Mucosa of stomach (tissue), 1 donor: Measurements from ENCODE around the gene PSD2.

ENCODE experiments used
- H3K27me3 ChIP-seq: one replicate; pipeline ENCODE4 v1.7.0; 2013; ENCODE audit warnings: mild to moderate bottlenecking, low read length; ENCODE audit not compliant: control insufficient read depth, insufficient read depth
- H3K36me3 ChIP-seq: one replicate; pipeline ENCODE4 v1.7.0; 2013; ENCODE audit warnings: low read length; ENCODE audit not compliant: control insufficient read depth, insufficient read depth
- H3K4me1 ChIP-seq: one replicate; pipeline ENCODE4 v1.7.0; 2013; ENCODE audit warnings: mild to moderate bottlenecking, low read length; ENCODE audit not compliant: control insufficient read depth, insufficient read depth
- H3K4me3 ChIP-seq: one replicate; pipeline ENCODE4 v1.7.0; 2013; ENCODE audit warnings: low read length
- H3K9ac ChIP-seq: one replicate; pipeline ENCODE4 v1.7.0; 2013; ENCODE audit warnings: mild to moderate bottlenecking, low read length, moderate library complexity
- H3K9me3 ChIP-seq: one replicate; pipeline ENCODE4 v1.7.0; 2013; ENCODE audit warnings: mild to moderate bottlenecking, low read length, moderate library complexity; ENCODE audit not compliant: control insufficient read depth
- donor health status: Pancreatic carcinoma.

PSD2 gene

DNA sequence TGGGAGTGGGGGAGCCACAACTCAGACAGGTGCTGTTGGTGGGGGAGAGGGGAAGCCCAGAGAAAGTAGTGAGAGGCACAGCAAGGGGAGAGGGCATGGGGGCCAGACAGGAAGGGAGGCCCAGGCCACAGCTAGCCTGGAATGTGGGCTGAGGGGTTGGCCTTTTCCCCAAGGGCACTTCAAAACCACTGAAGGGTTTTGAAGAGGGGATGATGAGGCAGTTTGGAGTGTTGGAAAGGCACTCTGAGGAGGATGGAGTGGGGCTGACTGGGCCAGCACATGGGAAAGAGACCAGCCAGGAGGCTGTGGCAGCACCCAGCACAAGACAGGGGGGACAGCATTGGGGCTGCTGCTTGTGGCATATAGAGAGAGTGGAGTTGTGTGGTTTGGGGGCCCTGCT is 3.8 kb downstream of the PSD2 start:
- Histone ChIP-seq H3K4me1 (no peaks in the 10 kb centered on the region), H3K9ac (no peak overlapping the region), H3K27me3 (peaks cover 63% of the 10 kb centered on the region), H3K36me3 (no peaks in the 10 kb centered on the region), H3K9me3 (no peaks in the 10 kb centered on the region), H3K4me3 (no peak overlapping the region)

DNA sequence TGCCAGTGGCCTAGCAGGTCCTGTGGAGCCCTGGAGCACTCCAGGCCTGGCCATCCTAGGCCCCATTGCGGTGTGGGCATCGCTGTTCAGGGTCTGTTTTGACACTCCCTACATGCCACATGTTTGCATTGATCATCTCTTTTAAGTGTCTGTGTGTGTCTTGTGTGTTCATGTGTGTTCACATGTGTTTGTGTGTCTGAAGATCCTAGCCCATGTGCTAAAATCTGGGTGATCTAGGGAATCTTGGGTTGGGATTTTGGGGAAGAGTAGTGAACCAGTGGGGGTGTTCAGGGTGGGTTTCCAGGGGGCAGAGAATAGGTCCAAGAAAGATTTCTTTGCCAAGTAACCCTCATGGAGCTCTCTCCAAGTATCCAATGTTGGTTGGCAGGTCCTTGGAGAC is 8.4 kb downstream of the PSD2 start:
- no peaks in the 10 kb centered on the region for H3K9me3 ChIP-seq
- H3K36me3 ChIP-seq = no peaks in the 10 kb centered on the region
- no peaks in the 10 kb centered on the region for H3K4me1 ChIP-seq
- no peak overlapping the region for H3K4me3 ChIP-seq
- H3K9ac ChIP-seq = no peak overlapping the region
- peaks cover 32% of the 10 kb centered on the region for H3K27me3 ChIP-seq

- Histone ChIP-seq H3K36me3 (no peaks in the 10 kb centered on the region), H3K9me3 (no peaks in the 10 kb centered on the region), H3K27me3 (peaks cover 24% of the 10 kb centered on the region), H3K4me3 (no peak overlapping the region), H3K4me1 (no peaks in the 10 kb centered on the region), H3K9ac (no peak overlapping the region)
These were observed 9.3 kb downstream of the PSD2 start for GRCh38 chr5:139804800-139805397.

GRCh38 chr5:139805545-139805944 is 9.9 kb downstream of the PSD2 start:
- Histone ChIP-seq H3K9ac (no peak overlapping the region), H3K36me3 (no peaks in the 10 kb centered on the region), H3K4me1 (no peaks in the 10 kb centered on the region), H3K27me3 (peaks cover 20% of the 10 kb centered on the region), H3K9me3 (no peaks in the 10 kb centered on the region), H3K4me3 (no peak overlapping the region)

DNA sequence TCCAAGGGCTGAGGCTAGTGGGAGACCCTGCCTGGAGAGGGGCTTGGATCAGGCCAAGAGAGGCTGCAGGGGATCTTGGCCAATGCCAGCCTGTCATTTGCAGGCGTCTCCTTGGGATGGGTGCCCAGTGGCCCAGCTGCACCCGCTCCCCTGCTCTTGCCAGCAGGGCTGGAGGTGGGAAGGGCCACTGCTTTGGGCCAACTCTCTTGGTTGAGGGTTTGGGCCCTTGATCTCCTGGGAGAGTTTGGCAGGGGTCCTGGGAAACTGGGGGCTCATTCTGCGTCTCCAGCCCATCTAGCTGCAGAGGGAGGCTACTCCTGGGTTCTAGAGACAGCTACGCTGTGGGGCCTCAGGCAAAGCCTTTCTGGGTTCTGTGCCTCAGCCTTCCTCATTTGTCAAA is 10.5 kb downstream of the PSD2 start:
- H3K4me3 ChIP-seq = no peak overlapping the region
- H3K36me3 ChIP-seq = no peaks in the 10 kb centered on the region
- no peaks in the 10 kb centered on the region for H3K9me3 ChIP-seq
- peaks cover 20% of the 10 kb centered on the region for H3K27me3 ChIP-seq
- H3K4me1 ChIP-seq = no peaks in the 10 kb centered on the region
- no peak overlapping the region for H3K9ac ChIP-seq

DNA sequence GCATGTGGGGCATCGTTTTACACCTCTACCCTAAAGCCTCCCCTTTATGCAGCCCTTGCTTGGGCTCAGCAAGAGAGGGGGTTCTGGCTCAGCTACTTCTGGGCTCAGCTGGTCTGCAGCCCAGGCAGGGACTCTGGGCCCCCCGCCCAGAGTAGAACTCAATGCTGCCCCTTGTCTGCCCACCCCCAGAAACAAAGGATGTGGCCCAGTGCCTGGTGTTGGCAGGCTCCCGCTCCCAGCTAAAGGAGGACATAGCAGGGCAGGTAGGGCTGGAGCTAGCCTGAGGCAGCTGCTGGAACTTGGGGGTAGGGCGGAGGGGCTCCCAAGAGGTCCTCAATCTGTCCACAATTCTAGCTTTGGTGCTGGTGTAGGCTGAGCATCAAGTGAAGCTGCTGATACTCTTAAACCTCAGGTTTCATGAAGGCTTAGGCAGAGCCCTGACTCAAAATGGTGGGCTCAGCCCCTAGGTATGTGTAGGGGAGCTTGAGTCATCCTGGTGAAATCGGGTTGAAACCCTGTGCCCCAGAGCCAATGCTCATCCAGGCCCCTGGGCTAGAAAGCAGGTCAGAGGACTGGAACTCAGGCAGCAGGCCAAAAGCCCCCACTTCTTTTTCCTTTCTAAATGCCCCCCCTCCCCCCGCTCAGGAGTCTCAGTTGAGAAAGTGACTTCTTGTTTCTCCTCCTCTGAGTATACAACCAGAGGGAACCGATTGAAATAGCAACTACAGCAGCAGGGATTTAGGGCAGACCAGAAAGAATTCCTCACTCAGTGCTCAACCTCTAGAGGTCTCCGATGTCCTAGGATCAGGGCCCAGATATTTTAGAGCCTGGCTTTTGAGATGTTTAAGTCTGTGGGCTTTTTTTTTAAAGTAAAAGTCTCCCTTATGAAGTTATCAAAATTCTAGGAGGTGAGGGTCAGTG is 11.4 kb downstream of the PSD2 start:
- Histone ChIP-seq H3K36me3 (no peaks in the 10 kb centered on the region), H3K4me1 (no peaks in the 10 kb centered on the region), H3K4me3 (no peak overlapping the region), H3K9me3 (no peaks in the 10 kb centered on the region), H3K27me3 (peaks cover 13% of the 10 kb centered on the region), H3K9ac (no peak overlapping the region)

GRCh38 chr5:139807647-139808030 is 12.0 kb downstream of the PSD2 start:
- Histone ChIP-seq H3K9ac (no peak overlapping the region), H3K27me3 (peaks cover 6% of the 10 kb centered on the region), H3K36me3 (no peaks in the 10 kb centered on the region), H3K4me3 (no peak overlapping the region), H3K9me3 (no peaks in the 10 kb centered on the region), H3K4me1 (no peaks in the 10 kb centered on the region)

GRCh38 chr5:139808481-139809330 is 13.1 kb downstream of the PSD2 start:
- Histone ChIP-seq H3K9ac (no peak overlapping the region), H3K36me3 (no peaks in the 10 kb centered on the region), H3K27me3 (peaks cover 6% of the 10 kb centered on the region), H3K9me3 (no peaks in the 10 kb centered on the region), H3K4me3 (no peak overlapping the region), H3K4me1 (no peaks in the 10 kb centered on the region)

DNA sequence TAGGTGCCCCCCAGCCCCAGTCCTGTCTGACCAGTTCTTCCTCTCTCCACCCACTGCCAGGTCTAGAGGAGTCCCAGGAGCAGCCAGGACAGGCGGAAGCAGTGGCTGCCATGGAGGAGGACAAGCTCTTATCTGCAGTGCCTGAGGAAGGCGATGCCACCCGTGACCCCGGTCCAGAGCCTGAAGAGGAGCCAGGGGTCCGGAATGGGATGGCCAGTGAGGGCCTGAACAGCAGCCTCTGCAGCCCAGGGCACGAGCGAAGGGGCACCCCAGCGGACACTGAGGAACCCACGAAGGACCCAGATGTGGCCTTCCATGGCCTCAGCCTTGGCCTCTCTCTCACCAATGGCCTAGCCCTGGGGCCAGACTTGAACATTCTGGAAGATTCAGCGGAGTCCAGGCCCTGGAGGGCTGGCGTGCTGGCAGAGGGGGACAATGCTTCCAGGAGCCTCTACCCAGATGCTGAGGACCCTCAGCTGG is 13.8 kb downstream of the PSD2 start:
- Histone ChIP-seq H3K9ac (no peak overlapping the region), H3K27me3 (peaks cover 6% of the 10 kb centered on the region), H3K36me3 (no peaks in the 10 kb centered on the region), H3K9me3 (no peaks in the 10 kb centered on the region), H3K4me1 (no peaks in the 10 kb centered on the region), H3K4me3 (no peak overlapping the region)

- Histone ChIP-seq H3K36me3 (no peaks in the 10 kb centered on the region), H3K4me1 (no peaks in the 10 kb centered on the region), H3K9me3 (no peaks in the 10 kb centered on the region), H3K4me3 (no peak overlapping the region), H3K27me3 (peaks cover 6% of the 10 kb centered on the region), H3K9ac (no peak overlapping the region)
These were observed 15.0 kb downstream of the PSD2 start for GRCh38 chr5:139810341-139811273.

DNA sequence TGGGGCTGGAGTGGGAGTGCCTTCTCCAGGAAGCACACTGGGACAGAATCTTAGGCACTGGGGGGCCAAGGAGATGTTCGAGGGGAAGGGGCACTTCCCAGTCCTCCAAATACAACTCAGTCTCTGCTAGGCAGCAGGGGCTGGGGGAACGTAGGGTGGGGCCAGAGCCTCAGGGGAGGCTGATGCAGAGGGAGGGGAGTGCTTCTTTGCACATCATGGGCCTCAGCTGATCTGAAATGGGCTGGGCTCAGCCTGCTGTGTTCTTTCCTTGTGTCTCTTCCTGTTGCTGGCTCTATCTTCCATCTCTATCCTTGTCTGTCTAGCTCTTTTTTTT is 15.6 kb downstream of the PSD2 start:
- Histone ChIP-seq H3K9me3 (no peaks in the 10 kb centered on the region), H3K36me3 (no peaks in the 10 kb centered on the region), H3K27me3 (peaks cover 6% of the 10 kb centered on the region), H3K9ac (no peak overlapping the region), H3K4me1 (no peaks in the 10 kb centered on the region), H3K4me3 (no peak overlapping the region)
